GM18868 (cell line): Measurements from ENCODE around the gene GJB3.
"Not testable (repeated sequence)": the region's sequence is repeated elsewhere in the genome, so short reads cannot be mapped to it uniquely, and the experiment has no call there.

Experiments used
- ATAC-seq: cut with Tn5 transposase; IDR thresholded peaks from one replicate; pipeline ENCODE4 v1.9.1; 2021; ENCODE audit warnings: mild to moderate bottlenecking, moderate library complexity; ENCODE audit not compliant: unreplicated experiment

Gene GJB3

DNA sequence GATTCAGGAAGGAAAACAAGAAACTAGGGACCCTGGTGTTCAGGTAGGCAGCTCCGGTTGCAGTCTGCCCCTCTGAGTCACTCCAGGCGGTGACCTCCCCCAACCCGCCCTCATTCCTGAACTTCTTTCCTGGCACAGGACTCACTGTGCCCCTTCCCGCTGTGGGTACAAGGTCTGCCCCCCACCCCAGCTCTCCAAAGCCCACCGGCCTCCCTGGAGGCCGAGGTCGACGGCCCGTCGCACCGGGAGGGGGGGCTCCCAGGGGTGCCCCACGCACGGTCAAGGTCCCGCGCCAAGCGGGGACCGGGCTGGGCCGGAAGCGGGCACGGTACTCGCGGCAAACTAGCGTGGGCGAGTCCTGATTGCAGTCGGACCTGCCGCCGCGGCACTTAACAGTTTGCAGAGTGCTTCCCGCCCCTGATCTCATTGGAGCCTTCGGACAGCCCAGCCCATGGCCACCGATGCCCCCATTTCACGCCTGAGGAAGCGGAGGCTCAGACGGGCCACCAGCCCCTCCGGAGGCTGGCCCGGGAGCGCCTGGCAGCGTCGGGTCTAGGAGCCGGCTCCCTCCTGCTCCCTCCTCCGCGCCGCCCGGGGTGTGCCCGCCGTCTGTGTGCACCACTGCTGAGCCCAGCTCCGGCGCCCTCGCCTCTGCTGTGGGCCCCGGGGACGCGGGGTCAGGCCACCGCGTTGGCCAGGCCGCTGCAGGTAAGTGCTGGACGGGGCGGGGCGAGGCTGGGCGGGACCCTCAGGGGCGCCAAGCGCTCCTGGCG, at the start of gene GJB3:
Gene GJB3 (plus strand): TSS at position 144 of the 773 bp plus-strand sequence. CDS start 3,549 bp downstream, outside the sequence.
- ATAC-seq = no peak

- not testable (repeated sequence) for ATAC-seq
Measured at GRCh38 chr1:34732831-34733230, 48.2 kb upstream of the GJB3 start.

GRCh38 chr1:34736692-34737091, 44.3 kb upstream of the GJB3 start:
- ATAC-seq = no peak

DNA sequence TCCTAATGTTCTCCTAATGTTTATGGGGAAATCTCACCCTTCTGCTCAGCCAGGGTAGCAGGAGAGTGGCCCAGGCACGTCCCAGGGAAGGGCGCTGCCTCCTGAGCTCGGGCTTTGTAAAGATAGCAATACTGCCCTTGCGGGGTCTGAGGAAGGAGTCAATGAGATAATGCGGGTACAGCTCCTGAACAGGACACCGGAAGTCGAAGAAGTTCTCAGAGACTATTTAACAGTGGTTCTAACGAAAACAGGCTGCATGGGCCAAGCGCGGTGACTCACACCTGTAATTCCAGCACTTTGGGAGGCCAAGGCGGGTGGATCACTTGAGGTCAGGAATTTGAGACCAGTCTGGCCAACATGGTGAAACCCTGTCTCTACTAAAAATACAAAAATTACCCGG, 43.8 kb upstream of the GJB3 start:
- not testable (repeated sequence) for ATAC-seq

GRCh38 chr1:34739613-34740012, 41.4 kb upstream of the GJB3 start:
- ATAC-seq = no peak

DNA sequence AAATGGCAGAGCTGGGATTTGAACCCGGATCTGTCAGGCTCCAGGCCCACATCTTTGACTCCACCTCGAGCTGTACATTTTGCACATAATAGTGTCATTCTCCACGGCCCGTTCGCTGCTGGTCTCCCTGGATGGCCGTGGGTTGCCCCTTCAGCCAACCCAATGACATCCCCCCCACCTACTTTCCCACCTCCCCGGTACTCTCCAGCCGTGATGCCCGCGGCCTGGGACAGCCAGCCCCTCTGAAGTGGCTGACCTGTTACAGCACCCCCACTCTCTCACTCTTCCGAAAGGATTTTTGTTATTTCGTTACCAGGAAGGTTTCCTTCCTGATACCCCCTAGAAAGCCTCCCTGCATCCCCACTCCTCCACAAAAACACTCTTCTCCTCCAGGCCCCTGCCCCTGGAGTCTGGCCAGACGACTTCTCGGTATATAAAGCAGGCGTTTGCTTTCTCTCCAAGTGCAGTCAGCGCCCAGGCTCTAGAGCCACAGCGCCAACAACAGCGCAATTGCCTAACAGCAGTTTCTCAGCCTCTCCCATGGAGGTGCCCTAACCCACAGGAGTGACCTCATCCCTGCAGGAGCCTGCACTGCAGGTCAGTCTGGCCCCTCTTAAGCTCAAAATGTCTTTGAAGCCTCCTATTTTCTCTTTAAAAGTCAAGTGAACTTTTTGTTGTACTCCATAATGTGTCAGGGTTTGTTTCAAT, 40.7 kb upstream of the GJB3 start:
- ATAC-seq = no peak

- peak; percentile 69 for ATAC-seq
Measured at GRCh38 chr1:34742667-34743270, 38.2 kb upstream of the GJB3 start.

DNA sequence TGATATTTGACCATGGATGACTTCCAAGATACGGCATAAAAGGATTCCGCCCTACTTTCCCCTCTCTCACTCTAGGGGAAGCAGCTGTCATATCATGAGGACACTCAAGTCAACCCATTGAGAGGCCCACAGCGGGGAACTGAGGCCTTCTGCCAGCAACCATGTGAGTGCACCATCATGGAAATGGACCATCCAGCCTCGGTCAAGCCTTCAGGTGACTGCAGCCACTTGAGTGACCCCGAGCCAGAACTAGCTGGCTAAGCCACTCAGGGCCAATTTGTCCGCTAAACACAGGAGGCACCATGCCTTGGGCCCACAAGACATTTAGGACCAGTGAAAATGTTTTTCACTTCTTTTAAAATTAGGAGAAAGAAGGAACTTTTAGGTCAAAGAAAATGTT, 37.2 kb upstream of the GJB3 start:
- ATAC-seq = no peak

DNA sequence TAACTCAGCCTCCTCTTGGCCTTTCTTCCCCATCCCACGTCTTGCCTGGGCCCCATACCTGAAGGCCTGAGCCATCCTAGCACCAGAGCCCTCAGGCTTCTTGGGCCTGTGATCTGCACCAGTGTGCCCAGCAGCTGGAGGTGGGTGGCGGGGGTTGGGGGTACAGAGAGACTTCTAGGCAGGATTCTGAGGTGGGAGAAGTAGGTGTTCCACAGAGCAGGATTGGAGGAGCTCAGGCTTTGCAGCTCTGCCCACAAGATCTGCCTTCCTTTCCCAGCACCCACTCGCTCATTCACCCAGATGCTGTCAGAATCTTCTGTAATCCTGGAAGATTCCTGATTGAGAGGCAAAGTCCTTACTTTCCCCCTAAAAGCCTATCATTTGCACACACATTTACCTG, 36.2 kb upstream of the GJB3 start:
- ATAC-seq = no peak

DNA sequence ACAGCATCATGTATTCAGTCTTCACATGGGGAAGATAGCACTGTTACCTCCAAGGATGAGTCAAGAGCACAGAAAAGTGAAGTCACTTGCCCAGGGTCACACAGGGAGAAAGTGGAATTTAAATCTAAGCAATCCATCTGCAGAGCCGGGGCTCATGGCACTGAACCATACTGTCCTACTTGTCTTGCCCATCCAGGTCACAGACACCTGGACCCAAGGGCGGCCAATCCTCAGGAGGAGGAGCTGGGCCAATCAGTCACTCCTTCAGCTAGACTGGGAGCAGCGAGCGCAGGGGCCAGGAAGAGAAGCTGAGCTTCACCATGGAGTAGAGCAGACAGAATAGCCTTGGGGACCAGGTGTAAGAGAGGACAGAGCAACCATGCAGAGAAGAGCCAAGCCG, 35.3 kb upstream of the GJB3 start:
- ATAC-seq = no peak

DNA sequence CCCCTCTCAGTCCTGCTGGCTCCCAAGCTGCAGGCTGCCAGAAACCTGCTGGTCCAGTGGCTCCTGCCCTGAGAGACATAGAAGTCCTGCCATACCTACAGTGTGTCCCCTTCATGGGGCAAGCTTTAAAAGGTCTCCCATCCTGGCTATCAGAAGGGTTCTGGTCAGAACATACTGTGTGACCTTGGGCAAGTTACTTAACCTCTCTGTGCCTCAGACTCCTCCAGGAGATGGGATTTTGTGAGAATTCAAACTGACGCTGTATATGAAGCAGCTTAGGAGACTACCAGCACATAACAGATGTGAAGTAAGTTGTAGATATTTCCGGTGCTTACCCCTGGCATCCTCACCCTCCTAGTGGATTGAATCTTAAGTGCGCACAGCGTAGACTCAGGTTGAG, 34.9 kb upstream of the GJB3 start:
- ATAC-seq = no peak

GRCh38 chr1:34746785-34747637, 34.0 kb upstream of the GJB3 start:
- ATAC-seq = no peak

DNA sequence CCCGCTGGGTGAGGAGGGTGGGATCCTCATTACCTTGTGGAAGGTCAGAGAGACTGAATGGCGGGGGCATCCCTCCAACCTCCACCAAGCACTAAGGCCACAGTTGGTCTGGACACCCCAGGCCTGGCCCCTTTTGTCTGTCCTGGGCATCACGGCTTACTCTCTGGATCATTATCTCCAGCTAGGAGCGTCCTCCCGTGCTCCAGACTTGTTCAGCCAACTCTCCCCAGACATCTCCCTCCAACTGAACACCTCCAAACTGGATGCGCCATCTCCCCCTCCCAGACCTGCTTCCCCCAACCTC, 33.4 kb upstream of the GJB3 start:
- ATAC-seq = no peak

DNA sequence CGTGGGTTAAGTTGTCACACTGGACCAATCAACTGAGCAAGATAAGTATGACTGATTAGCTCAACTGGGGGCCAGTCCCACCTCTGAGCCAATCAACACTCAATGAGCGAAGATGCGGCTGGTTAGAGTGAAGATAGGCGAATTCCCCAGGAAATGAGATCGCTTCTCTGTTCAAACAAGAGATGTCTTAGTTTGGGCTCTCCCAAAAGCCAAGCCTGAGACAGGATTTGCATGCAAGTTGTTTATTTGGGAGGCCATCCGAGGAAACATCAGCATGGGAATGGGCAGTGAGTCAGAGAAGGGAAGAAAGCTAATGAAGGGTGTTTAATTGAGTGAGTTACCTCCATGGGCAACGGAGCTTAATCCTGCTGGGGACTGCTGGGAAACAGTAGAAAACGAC, 31.0 kb upstream of the GJB3 start:
- no peak for ATAC-seq

- no peak for ATAC-seq
Measured at GRCh38 chr1:34750610-34751009, 30.4 kb upstream of the GJB3 start.

GRCh38 chr1:34753163-34753562, 27.9 kb upstream of the GJB3 start:
- no peak for ATAC-seq

DNA sequence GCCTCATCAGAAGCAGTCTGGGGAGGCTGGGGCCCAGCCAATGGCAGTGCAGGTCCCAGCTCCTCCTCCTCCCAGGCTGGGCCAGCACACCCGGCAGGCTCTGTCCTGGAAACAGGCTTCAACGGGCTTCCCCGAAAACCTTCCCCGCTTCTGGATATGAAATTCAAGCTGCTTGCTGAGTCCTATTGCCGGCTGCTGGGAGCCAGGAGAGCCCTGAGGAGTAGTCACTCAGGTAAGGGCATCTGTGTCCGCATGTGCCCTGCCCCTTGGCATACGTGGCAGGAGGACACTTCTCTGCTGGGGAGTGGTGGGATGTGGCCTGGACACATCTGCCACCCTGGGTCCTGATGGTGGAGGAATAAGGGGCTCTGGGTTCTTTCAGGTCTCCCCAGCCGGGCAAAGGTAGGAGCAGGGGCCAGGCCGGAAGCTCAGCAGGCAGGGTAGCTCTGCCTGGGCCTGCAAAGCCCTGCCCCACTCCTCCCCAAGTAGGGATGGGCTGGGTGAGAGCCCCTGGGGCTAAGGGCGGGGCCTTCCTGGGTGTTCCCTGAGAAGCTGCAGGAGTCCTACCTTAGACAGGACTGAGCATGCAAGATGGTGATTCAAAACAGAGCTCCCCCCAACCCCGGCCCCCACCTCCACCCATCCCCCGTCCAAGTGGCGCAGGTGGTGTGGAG, 25.9 kb upstream of the GJB3 start, which contains the start of gene GJB5:
Gene GJB5 (plus strand): TSS at position 84 of the 674 bp plus-strand sequence. CDS start 2,284 bp downstream, outside the sequence.
- ATAC-seq = no peak

- ATAC-seq = no peak
Measured at GRCh38 chr1:34755961-34756360, 25.1 kb upstream of the GJB3 start.

DNA sequence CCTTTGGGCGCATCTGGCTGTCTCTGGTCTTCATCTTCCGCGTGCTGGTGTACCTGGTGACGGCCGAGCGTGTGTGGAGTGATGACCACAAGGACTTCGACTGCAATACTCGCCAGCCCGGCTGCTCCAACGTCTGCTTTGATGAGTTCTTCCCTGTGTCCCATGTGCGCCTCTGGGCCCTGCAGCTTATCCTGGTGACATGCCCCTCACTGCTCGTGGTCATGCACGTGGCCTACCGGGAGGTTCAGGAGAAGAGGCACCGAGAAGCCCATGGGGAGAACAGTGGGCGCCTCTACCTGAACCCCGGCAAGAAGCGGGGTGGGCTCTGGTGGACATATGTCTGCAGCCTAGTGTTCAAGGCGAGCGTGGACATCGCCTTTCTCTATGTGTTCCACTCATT, 23.6 kb upstream of the GJB3 start:
- ATAC-seq = no peak

GRCh38 chr1:34758751-34759150, 22.3 kb upstream of the GJB3 start:
- ATAC-seq = no peak
